Motor neuron (in vitro differentiated cells): ENCODE data around the gene TLE6. TPM values are rescaled to one million over a fixed set of nuclear protein-coding genes. Genes with fewer than 3 reads are reported as not detected.
A peak's percentile ranks its signal among the peaks of the same experiment; 100 is the strongest.

ENCODE experiments used
- ATAC-seq, 8 experiments: fragments of 200-7000 bp; cut with Tn5 transposase; replicated peaks in 6 of 8; 2 replicates each; pipeline ENCODE4 v1.8.0; 2021; ENCODE audit warnings: mild to moderate bottlenecking in 8 of 8, moderate library complexity in 8 of 8
- H3K27ac ChIP-seq, 2 donors: fragments of 250-450 bp; sonication (Bioruptor Pico); 2 replicates each; pipeline ENCODE4 v1.9.0; 2021; ENCODE audit warnings: antibody characterized with exemption in 2 of 2, mild to moderate bottlenecking in 2 of 2, moderate library complexity in 1 of 2
- H3K4me1 ChIP-seq, 2 donors: fragments of 250-450 bp; sonication (Bioruptor Pico); replicated peaks in 1 of 2; 2 replicates each; pipeline ENCODE4 v1.6.1; 2021; ENCODE audit warnings: antibody characterized with exemption in 2 of 2, mild to moderate bottlenecking in 2 of 2, moderate library complexity in 1 of 2
- H3K4me3 ChIP-seq, 5 donors: fragments of 250-450 bp; sonication (Bioruptor Pico); 2 replicates each; pipeline ENCODE4 v1.9.0; 2021; ENCODE audit warnings: antibody characterized with exemption in 5 of 5, mild to moderate bottlenecking in 5 of 5, moderate library complexity in 4 of 5
- WGBS, 10 experiments: fragments of 450-650 bp; shearing (Covaris generic); methylation state at CpG; one replicate each; pipeline ENCODE4 v1.0.0; 2022; 5-methylcytosine and 5-hydroxymethylcytosine counted together
- in situ Hi-C, 9 experiments: fragments of 400-800 bp; cut with MboI; loops; one replicate each; pipeline ENCODE4 v1.15.0; 2021; ENCODE audit warnings: low sequenced_read_pairs in 9 of 9, low pct_unique_long_range_greater_than_20kb in 2 of 9; ENCODE audit not compliant: unreplicated experiment in 9 of 9
- total RNA-seq, 8 experiments: library from RNA; unstranded; fragments of 300-600 nt; gene quantifications; 2 replicates each; pipeline versions ENCODE4 v1.2.3 to v1.2.4, GENCODE V29; 2022

The TLE6 gene
- total RNA-seq, 8 experiments from 2014 or later: 0.18 to 3.9 (median 0.81) TPM; not detected in 1

GRCh38 chr19:3026768-3027167, 49.4 kb downstream of the TLE6 start:
- Histone ChIP-seq H3K4me3 (no peak overlapping the region), H3K4me1 (peaks cover 0 to 15% of the 10 kb centered on the region in 2 donors), H3K27ac (no peak overlapping the region)
- WGBS, 10 experiments: 60 to 100% (median 76%) methylated on average over 1 of the region's 1 CpG; no CpG with 5 or more reads in 4 of the 10 experiments
- in situ Hi-C loops: no loop called here
- ATAC-seq: no peak

- no peak overlapping the region for H3K4me3 ChIP-seq
- H3K4me1 ChIP-seq: peaks cover 0 to 15% of the 10 kb centered on the region in 2 donors
- in situ Hi-C loops: no loop called here
- WGBS, 10 experiments: 57 to 80% (median 67%) methylated on average over 1 of the region's 2 CpGs; no CpG with 5 or more reads in 7 of the 10 experiments
- no peak overlapping the region for H3K27ac ChIP-seq
- no peak for ATAC-seq
Observed at GRCh38 chr19:3027292-3027691, 49.9 kb downstream of the TLE6 start.

- in situ Hi-C loops: no loop called here
- peak in 1 of 8 experiments; percentile 15 for ATAC-seq
- H3K4me3 ChIP-seq: no peak overlapping the region
- H3K27ac ChIP-seq: no peak overlapping the region
- peaks cover 0 to 15% of the 10 kb centered on the region in 2 donors for H3K4me1 ChIP-seq
- WGBS, 10 experiments: 8 to 42% methylated on average over 2 to 3 of the region's 9 CpGs; no CpG with 5 or more reads in 8 of the 10 experiments
Observed at GRCh38 chr19:3027981-3028304, 50.6 kb downstream of the TLE6 start.

GRCh38 chr19:3028305-3029064, 51.1 kb downstream of the TLE6 start:
- Histone ChIP-seq H3K4me1 (peaks cover 0 to 15% of the 10 kb centered on the region in 2 donors), H3K27ac (no peak overlapping the region), H3K4me3 (peak overlapping the region in 4 of 5 donors; percentile 15 to 33 (median 26))
- in situ Hi-C loops: no loop called here
- ATAC-seq: peak in 5 of 8 experiments; percentile 15 to 47 (median 21)
- WGBS, 10 experiments: no CpG with 5 or more reads among the region's 40 CpGs

- ATAC-seq: peak in 6 of 8 experiments; percentile 22 to 79 (median 60)
- Histone ChIP-seq H3K27ac (no peak within 1 kb of the TSS), H3K4me3 (peak within 1 kb of the TSS in 4 of 5 donors; percentile 15 to 33 (median 26)), H3K4me1 (peaks cover 0 to 16% of the 10 kb centered on the region in 2 donors)
- WGBS, 10 experiments: no CpG with 5 or more reads among the region's 85 CpGs
- in situ Hi-C loops: no loop called here
Observed at GRCh38 chr19:3029065-3029923, 51.9 kb downstream of the TLE6 start, which contains the start of gene TLE2. Gene TLE2, minus strand, starts transcription at chr19:3029280. Its CDS starts 376 bp downstream, at chr19:3028904.

GRCh38 chr19:3031607-3031867, 54.2 kb downstream of the TLE6 start:
- ATAC-seq: no peak

GRCh38 chr19:3033595-3034405, 56.4 kb downstream of the TLE6 start:
- no peak for ATAC-seq
- in situ Hi-C loops: no loop called here
- peaks cover 5 to 14% of the 10 kb centered on the region in 2 donors for H3K4me1 ChIP-seq
- WGBS, 10 experiments: 37 to 70% (median 45%) methylated on average over 2 to 4 of the region's 11 CpGs; no CpG with 5 or more reads in 6 of the 10 experiments
- no peak overlapping the region for H3K4me3 ChIP-seq
- H3K27ac ChIP-seq: no peak overlapping the region

More at GRCh38 chr19:3031607-3031867, 54.2 kb downstream of the TLE6 start:
- WGBS, 10 experiments: 40 to 70% (median 50%) methylated on average over 1 to 5 of the region's 5 CpGs; no CpG with 5 or more reads in 2 of the 10 experiments
- H3K27ac ChIP-seq: no peak overlapping the region
- no peak overlapping the region for H3K4me3 ChIP-seq
- in situ Hi-C loops: no loop called here
- H3K4me1 ChIP-seq: peaks cover 5 to 16% of the 10 kb centered on the region in 2 donors

GRCh38 chr19:3034406-3034655, 57.0 kb downstream of the TLE6 start:
- in situ Hi-C loops: no loop called here
- Histone ChIP-seq H3K27ac (no peak overlapping the region), H3K4me1 (peaks cover 5 to 12% of the 10 kb centered on the region in 2 donors), H3K4me3 (no peak overlapping the region)
- ATAC-seq: no peak

- Histone ChIP-seq H3K4me1 (peaks cover 5 to 12% of the 10 kb centered on the region in 2 donors), H3K27ac (no peak overlapping the region), H3K4me3 (peak overlapping the region; percentile 7 to 37 (median 31))
- in situ Hi-C loops: no loop called here
- 0 to 74% (median 4%) methylated on average over 1 to 17 of the region's 28 CpGs; no CpG with 5 or more reads in 3 of the 10 experiments for WGBS, 10 experiments
- peak in 2 of 8 experiments; percentile 6 to 9 for ATAC-seq
Observed at GRCh38 chr19:3034656-3035541, 57.5 kb downstream of the TLE6 start.

- ATAC-seq: peak; percentile 84 to 94 (median 92)
- H3K4me1 ChIP-seq: peaks cover 5 to 12% of the 10 kb centered on the region in 2 donors
- WGBS, 10 experiments: 0 to 3% (median 0%) methylated on average over 1 to 16 of the region's 29 CpGs; no CpG with 5 or more reads in 3 of the 10 experiments
- H3K27ac ChIP-seq: peak overlapping the region in 1 of 2 donors; percentile 2
- H3K4me3 ChIP-seq: peak overlapping the region; percentile 15 to 37 (median 33)
- in situ Hi-C loops: no loop called here
Observed at GRCh38 chr19:3035542-3036118, 58.3 kb downstream of the TLE6 start.

- 0 to 20% methylated on average over 1 to 2 of the region's 44 CpGs; no CpG with 5 or more reads in 8 of the 10 experiments for WGBS, 10 experiments
- H3K4me3 ChIP-seq: peak overlapping the region; percentile 15 to 37 (median 33)
- in situ Hi-C loops: no loop called here
- H3K4me1 ChIP-seq: peaks cover 5 to 12% of the 10 kb centered on the region in 2 donors
- ATAC-seq: peak; percentile 70 to 81 (median 74)
- H3K27ac ChIP-seq: peak overlapping the region in 1 of 2 donors; percentile 2
Observed at GRCh38 chr19:3036119-3036976, 59.0 kb downstream of the TLE6 start.
